Measurements from ENCODE around the gene TRAF3. TPM values are rescaled to one million over a fixed set of nuclear protein-coding genes. Genes with fewer than 3 reads are reported as not detected.

Gene TRAF3
- total RNA-seq, 1 donor from 2014 or later = 26.3 TPM

DNA sequence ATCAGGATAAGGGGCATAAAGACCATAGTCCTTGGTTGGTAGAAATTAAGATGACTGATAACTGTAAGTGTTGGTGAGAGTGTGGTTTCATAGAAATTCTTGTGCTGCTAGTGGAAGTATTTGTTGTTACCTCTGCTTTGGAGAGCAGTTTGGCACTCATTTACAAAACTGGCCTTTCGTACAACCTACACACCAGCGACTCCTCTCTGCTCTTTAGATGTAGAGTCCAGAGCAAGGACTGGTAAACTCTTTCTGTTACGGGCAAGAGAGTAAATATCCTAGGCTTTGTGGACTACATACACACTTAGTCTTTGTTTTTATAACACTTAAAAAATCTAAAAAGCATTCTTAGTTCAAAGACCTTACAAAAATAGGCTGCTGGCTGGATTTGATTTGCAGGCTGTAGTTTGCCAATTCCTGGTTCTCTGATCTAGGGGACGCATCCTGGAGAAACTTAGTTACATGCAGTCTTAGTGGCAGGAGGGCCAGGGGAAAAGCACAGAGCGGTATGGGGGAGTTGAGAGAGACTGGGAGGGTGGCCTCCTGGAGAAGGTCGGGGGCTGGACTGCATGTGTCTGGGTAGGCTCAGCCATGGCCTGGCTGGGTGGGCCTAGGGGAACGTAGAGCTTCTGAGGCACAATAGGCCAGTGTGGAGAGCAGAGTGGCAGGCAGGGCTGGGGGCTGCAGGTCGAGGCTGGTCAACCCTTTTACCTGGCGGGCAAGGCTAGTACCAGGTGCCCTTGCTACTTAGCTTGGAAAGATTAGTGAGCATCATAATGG lies 89.9 kb downstream of the TRAF3 start:
- H3K27ac Mint-ChIP-seq = peak overlapping the region; percentile 3
- H3K36me3 Mint-ChIP-seq (ENCODE audit: insufficient read depth) = peaks cover 11% of the 10 kb centered on the region
- DNase-seq (ENCODE audit: low spot score, unreplicated experiment) = no peak
- H3K9me3 Mint-ChIP-seq (ENCODE audit: low read depth) = peaks cover 5% of the 10 kb centered on the region
- no peak overlapping the region for H3K4me3 Mint-ChIP-seq (ENCODE audit: low read depth)
- peaks cover 12% of the 10 kb centered on the region for H3K4me1 Mint-ChIP-seq (ENCODE audit: low read depth)
- TF ChIP-seq, protein P1, sequence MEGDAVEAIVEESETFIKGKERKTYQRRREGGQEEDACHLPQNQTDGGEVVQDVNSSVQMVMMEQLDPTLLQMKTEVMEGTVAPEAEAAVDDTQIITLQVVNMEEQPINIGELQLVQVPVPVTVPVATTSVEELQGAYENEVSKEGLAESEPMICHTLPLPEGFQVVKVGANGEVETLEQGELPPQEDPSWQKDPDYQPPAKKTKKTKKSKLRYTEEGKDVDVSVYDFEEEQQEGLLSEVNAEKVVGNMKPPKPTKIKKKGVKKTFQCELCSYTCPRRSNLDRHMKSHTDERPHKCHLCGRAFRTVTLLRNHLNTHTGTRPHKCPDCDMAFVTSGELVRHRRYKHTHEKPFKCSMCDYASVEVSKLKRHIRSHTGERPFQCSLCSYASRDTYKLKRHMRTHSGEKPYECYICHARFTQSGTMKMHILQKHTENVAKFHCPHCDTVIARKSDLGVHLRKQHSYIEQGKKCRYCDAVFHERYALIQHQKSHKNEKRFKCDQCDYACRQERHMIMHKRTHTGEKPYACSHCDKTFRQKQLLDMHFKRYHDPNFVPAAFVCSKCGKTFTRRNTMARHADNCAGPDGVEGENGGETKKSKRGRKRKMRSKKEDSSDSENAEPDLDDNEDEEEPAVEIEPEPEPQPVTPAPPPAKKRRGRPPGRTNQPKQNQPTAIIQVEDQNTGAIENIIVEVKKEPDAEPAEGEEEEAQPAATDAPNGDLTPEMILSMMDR (IDR thresholded peaks at IDR 0.05; ENCODE audit: unreplicated experiment) = no peak
- H3K27me3 Mint-ChIP-seq = no peaks in the 10 kb centered on the region

DNA sequence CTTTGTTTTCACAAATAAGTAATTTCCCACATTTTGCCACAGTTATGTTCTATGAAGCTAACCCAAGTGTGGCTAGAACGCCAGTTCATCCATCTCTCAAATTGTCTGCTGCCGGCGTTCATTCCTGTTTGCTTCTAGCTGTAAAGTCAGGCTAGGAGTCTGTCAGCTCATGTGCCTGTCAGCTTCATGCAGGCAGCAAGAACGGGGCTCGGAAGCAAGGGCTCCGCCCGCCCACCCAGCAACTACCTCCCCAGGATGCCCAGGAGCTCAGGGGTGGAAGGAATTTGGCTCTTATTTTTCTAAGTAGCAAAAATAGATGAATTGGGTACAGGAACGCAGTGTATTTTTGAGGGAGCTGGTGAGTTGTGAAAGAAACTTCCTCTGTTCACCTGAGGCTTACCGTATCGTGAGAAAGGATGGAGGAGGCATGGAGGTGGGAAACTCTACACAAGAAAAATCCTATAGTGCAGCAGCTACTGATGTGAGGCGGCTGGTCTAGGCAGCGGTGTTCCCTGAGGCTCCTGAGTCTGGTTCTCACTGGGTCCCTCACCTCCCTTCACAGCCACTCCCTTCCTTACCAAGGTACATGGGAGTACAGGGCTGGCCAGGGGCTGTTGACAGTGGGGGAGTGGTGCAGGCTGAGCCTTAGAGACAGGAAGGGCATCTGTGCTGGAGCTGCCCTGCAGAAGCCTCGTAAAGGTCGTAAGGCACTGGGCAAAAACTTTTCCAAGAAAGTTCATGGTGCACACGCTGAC lies 90.8 kb downstream of the TRAF3 start:
- Mint-ChIP-seq H3K9me3 (ENCODE audit: low read depth) (no peaks in the 10 kb centered on the region), H3K4me1 (ENCODE audit: low read depth) (peaks cover 17% of the 10 kb centered on the region), H3K4me3 (ENCODE audit: low read depth) (no peak overlapping the region), H3K27me3 (no peaks in the 10 kb centered on the region), H3K27ac (no peak overlapping the region), H3K36me3 (ENCODE audit: insufficient read depth) (peaks cover 7% of the 10 kb centered on the region)
- no peak for DNase-seq (ENCODE audit: low spot score, unreplicated experiment)
- TF ChIP-seq, protein P1 (IDR thresholded peaks at IDR 0.05; ENCODE audit: unreplicated experiment) = no peak

DNA sequence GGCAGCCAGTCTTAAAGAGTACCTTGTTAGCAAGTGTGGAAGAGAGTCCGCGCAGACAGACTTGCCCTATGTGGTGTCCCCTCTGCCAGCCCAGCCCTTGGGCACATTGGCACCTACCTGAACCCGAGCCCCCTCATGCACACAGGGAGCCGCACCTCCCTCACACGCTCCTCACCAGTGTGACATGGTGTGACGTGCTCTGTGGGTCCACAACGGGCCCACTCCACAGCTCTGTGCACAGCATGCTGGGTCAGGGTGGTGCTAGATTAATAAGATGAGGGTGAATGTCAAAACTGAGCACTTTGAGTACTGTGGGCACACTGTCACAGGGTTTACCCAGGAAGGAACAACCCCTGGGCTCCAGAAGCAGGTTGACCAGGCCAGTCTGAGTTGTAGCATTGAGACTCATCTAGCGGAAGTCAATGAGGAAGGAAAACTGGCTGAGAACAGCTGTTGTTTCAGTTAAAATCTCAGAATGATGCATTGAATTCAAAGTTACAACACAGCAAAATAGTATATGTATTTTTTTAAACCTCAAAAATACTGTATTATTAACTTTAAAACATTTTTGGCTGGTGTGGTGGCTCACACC lies 91.8 kb downstream of the TRAF3 start:
- peaks cover 25% of the 10 kb centered on the region for H3K4me1 Mint-ChIP-seq (ENCODE audit: low read depth)
- DNase-seq (ENCODE audit: low spot score, unreplicated experiment) = no peak
- H3K9me3 Mint-ChIP-seq (ENCODE audit: low read depth) = no peaks in the 10 kb centered on the region
- peak overlapping the region; percentile 9 for H3K27ac Mint-ChIP-seq
- no peak overlapping the region for H3K4me3 Mint-ChIP-seq (ENCODE audit: low read depth)
- no peaks in the 10 kb centered on the region for H3K27me3 Mint-ChIP-seq
- TF ChIP-seq, protein P1 (IDR thresholded peaks at IDR 0.05; ENCODE audit: unreplicated experiment) = no peak
- peaks cover 7% of the 10 kb centered on the region for H3K36me3 Mint-ChIP-seq (ENCODE audit: insufficient read depth)

DNA sequence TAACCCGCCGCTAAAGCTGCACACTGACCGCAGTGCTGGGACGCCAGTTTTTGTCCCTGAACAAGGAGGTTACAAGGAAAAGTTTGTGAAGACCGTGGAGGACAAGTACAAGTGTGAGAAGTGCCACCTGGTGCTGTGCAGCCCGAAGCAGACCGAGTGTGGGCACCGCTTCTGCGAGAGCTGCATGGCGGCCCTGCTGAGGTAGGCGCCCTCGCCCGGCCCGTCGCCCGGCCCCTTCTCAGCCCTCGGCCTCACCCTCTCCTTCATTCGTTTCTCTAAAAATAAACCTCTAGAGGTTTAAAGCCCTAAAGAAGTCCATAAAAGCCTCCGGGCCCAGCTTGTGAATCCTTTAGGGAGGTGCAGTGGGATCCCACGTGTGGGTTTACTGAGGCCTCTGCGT lies 93.0 kb downstream of the TRAF3 start:
- H3K4me1 Mint-ChIP-seq (ENCODE audit: low read depth) = peaks cover 27% of the 10 kb centered on the region
- TF ChIP-seq, protein P1 (IDR thresholded peaks at IDR 0.05; ENCODE audit: unreplicated experiment) = no peak
- peaks cover 10% of the 10 kb centered on the region for H3K36me3 Mint-ChIP-seq (ENCODE audit: insufficient read depth)
- DNase-seq (ENCODE audit: low spot score, unreplicated experiment) = no peak
- H3K9me3 Mint-ChIP-seq (ENCODE audit: low read depth) = no peaks in the 10 kb centered on the region
- H3K4me3 Mint-ChIP-seq (ENCODE audit: low read depth) = no peak overlapping the region
- H3K27me3 Mint-ChIP-seq = no peaks in the 10 kb centered on the region
- H3K27ac Mint-ChIP-seq = no peak overlapping the region
